Measurements from ENCODE around the gene TAF3.
"Not testable (repeated sequence)": the region's sequence is repeated elsewhere in the genome, so short reads cannot be mapped to it uniquely, and the experiment has no call there.

Gene TAF3

DNA sequence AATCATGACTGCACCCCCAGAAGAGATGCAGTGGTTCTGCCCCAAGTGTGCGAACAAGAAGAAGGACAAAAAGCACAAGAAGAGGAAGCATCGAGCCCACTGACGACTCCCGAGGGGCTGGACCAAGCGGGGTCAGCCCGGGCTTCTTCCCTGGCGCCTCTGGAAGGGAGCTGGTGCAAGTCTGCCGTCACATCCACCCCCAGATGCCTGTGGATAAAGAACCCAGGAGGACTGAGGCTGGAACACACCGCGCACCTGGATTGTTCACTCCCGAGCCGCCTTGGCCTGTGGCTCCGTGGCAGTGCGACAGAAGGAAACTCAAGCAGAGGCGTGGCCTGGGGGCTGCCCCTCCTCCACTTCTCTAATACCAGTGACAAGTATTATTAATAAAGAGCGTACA lies 196.3 kb downstream of the TAF3 start:
- no peak overlapping the region for H3K4me3 ChIP-seq
- no peak overlapping the region for H3K27ac ChIP-seq

GRCh38 chr10:8017277-8017676 lies 199.0 kb downstream of the TAF3 start:
- no peak overlapping the region for H3K27ac ChIP-seq
- no peak overlapping the region for H3K4me3 ChIP-seq

DNA sequence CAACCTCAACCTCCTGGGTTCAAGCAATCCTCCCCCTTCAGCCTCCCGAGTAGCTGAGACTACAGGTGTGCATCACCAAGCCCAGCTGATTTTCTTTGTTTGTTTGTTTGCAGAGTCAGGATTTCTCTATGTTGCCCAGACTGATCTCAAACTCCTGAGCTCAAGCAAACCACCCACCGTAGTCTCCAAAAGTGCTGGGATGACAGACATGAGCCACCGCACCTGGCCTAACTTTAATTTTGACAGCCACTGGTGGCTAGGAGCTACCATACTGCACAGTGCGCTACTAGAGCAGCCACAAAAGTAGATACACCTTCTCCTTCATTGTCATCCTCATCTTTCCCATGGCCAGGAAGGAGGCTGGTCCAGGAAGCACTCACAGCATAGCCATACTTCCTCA lies 205.0 kb downstream of the TAF3 start:
- Histone ChIP-seq H3K4me3 (no peak overlapping the region), H3K27ac (no peak overlapping the region)

DNA sequence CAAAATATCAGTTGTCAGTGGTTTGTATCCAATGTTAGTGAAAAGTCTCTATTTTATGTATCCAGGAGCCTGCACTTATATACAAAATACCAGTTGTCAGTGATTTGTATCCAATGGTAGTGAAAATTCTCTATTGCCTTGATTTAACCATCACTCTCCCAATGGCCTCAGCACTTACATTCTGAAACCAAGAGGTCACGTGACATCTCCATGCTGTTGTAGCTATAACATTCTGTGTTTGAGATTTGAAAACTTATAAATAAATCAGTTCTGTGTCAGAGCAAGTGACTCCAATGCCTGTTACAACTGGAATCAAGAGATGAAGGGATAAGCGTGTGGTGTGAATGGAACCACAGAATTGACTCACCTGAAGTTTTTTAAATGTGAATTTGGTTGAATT lies 205.5 kb downstream of the TAF3 start:
- Histone ChIP-seq H3K27ac (no peak overlapping the region), H3K4me3 (no peak overlapping the region)

- Histone ChIP-seq H3K27ac (no peak overlapping the region), H3K4me3 (no peak overlapping the region)
Observed at GRCh38 chr10:8026349-8027259, 208.3 kb downstream of the TAF3 start.

GRCh38 chr10:8031211-8031610 lies 212.9 kb downstream of the TAF3 start:
- not testable (repeated sequence) for H3K4me3 ChIP-seq, H3K27ac ChIP-seq

DNA sequence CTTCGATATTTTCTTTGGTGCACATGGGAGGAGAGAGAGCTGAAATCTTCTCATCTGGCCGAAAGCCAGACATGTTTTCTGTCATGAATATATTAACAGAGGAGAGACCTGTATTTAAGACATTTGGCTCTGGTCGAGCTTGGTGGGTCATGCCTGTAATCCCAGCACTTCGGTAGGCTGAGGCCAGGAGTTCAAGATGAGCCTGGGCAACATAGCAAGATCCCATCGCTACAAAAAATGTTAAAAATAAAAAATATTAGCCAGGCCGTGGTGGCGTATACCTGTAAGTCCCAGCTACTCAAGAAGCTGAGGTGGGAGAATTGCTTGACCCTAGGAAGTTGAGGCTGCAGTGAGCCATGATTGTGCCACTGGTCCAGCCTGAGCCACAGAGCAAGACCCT lies 214.3 kb downstream of the TAF3 start:
- no peak overlapping the region for H3K27ac ChIP-seq
- H3K4me3 ChIP-seq, result no peak overlapping the region

DNA sequence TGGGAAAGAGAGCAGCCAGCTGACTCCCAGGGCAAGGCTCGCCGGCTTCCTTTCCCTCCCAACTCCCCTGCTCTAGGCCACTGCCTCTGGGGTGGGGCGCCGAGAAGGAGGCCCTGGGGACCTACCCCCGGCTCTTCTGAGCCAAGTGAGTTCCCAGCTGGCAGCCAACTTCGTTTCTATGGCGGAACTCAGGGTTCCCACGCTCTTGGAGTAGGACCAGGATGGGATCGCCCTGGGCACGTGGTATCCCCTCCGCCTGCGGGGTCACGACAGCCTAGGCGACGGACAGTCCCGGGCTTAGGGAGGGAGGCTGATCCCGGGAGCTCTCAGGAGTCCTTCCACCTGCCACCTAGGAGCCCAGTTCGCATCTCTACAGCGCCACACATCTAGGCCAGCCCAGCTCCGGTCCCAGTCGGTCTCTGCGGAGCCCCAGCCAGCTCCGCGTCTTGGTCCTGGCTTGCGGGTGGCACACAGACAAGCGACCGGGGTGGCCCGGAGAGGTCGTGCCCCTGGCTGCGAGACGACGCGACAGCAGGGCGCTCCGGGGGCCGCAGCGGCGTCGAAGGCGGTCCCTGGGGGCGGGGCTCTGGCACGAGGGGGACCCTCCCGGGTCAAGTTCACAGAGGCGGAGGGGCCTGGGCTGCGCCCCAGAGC lies 215.6 kb downstream of the TAF3 start:
- peak overlapping the region in 4 of 7 experiments; percentile 10 to 42 (median 14) for H3K4me3 ChIP-seq
- no peak overlapping the region for H3K27ac ChIP-seq

GRCh38 chr10:8034466-8035005 lies 216.2 kb downstream of the TAF3 start:
- Histone ChIP-seq H3K27ac (no peak overlapping the region), H3K4me3 (peak overlapping the region in 5 of 7 experiments; percentile 10 to 42 (median 14))

- Histone ChIP-seq H3K4me3 (peak overlapping the region in 3 of 7 experiments; percentile 10 to 42 (median 13)), H3K27ac (no peak overlapping the region)
Observed at GRCh38 chr10:8035006-8035640, 216.8 kb downstream of the TAF3 start.

- Histone ChIP-seq H3K27ac (no peak overlapping the region), H3K4me3 (no peak overlapping the region)
Observed at GRCh38 chr10:8035641-8036470, 217.6 kb downstream of the TAF3 start.

DNA sequence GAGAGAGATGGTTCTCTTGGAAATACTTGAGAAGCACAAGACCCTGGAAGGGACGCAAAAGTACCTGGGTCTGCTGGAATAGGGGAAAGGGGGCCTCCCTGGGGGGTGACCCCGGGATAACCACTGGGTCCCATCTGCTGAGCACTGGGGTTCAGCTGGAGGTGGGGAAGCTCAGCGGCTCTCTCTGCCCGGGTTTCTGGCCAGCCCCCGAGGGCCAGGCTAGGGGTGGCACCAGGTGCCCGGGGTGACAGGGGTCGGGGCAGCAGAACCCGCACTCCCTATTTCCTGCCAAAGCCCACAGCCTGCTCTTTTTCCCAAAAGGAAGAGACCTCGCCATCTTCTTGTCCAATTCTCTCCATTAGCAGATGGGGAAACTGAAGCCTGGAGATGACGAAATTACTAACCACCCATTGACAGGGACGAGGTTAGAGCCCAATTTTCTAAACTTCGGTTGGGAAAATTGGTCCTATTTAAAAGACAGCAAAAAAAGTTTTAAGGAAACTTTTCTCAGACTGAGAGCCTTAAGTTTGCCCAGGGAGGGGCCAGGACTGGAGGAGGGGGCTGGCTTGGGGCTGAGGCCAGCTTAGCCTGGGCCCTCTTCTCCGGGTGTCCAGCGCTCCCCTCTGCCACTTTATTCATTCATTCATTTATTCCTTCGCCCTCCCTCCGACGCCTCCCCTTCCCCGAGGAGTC lies 218.3 kb downstream of the TAF3 start:
- no peak overlapping the region for H3K4me3 ChIP-seq

GRCh38 chr10:8037199-8037801 lies 219.0 kb downstream of the TAF3 start:
- no peak overlapping the region for H3K4me3 ChIP-seq
- no peak overlapping the region for H3K27ac ChIP-seq

More for the DNA sequence above, 218.3 kb downstream of the TAF3 start:
- H3K27ac ChIP-seq, result no peak overlapping the region

DNA sequence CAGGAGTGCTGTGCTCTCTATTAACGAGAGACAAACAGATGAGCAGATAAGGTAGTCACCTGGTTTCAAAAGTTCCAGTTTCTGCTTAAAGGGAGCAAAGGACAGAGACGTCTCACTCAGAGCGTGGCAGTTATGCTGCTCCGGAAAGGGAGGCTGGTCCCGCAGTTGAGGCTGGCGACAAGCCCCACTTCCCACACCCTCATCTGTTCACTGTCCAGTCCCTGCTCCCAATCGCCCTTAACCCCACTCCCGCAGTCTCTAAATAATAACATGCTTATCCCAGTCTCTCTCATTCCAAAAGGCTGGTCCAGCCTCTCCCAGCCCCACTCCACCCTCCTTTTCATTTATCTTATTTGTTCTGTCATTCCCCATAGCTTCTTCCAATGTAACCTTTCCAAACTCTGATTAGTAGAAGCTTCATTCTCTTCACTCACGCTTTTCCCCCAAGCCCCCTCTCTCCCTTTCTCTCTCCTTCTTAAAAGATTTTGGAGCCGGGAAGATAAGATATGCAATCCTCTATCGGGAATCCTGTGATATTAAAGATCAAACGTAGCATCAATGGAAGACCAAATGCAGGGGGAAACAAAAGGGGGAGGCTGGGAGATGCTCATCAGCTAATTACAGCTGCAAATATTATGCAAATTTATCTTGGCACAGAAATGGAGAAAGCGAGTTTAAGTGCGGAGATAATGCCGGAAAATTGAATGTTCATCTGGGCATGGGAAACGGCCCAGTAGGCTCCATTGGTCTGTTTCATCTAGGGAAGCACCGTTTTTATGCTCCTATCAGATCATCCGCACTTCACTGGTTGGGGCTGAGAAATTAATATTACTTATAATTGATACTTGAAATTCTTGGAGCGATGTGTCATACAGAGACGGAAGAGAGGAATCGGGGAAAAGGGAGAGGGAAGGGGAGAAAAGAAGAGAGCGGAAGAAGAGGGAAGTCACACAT lies 219.9 kb downstream of the TAF3 start:
- no peak overlapping the region for H3K27ac ChIP-seq
- no peak overlapping the region for H3K4me3 ChIP-seq

DNA sequence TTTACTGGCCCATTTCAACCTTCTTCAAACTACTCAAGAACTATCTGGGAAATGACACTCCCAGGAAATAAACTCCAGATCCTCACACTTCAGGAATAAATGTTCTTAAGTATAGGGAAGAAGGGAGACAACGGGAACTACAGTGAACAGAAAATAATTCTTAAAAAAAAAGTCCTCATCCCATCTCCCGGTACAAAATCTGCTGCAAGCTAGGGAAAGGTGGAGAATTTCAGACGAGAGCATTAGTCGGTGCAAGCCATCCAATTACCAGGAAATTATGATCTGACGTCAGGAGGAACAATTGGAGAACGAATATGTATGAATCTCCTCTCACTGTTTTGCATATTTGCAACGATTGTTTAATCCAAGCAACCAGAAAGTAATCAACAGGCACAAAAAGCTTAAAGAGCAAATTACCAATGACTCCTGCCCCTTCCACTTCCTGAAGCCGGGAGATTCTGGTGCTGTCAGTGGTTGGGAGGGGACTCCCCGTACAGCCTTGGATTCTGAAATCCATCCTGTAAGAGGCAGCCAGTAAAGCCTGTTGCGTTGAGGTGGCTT lies 221.1 kb downstream of the TAF3 start:
- Histone ChIP-seq H3K4me3 (no peak overlapping the region), H3K27ac (peak overlapping the region in 1 of 21 experiments; percentile 25)

DNA sequence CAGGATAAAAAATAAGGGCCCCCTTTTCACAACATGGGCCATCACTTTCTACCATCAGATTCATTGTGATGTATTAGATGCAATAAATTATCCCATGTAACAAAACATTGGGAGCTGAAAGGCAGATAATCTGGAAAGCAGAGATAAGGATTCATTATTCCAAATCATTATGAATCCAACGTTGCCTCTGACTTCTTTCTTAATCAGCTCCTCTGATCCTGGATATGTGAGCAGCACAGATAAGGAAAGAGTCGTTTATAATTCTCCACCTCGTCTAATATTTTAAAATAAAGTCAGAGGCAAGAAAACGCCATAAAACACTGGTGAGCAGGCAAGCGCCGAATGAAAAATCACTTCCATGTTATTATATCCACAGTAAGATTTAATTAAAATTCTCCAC lies 222.3 kb downstream of the TAF3 start:
- Histone ChIP-seq H3K4me3 (no peak overlapping the region), H3K27ac (no peak overlapping the region)

Measured in skin epidermis (tissue), 12 donors.